ENCODE data around the gene PUM2.

Gene PUM2

GRCh38 chr2:20366672-20367116 is 16.1 kb upstream of the PUM2 start:
- Histone ChIP-seq H3K27me3 (ENCODE audit: low read depth, low read length) (no peaks in the 10 kb centered on the region; the same call in 1 of the 2 replicates), H3K4me1 (ENCODE audit: low read length) (peaks cover 24% of the 10 kb centered on the region), H3K79me2 (ENCODE audit: low read length) (no peaks in the 10 kb centered on the region), H4K20me1 (ENCODE audit: insufficient read depth, low read length) (no peaks in the 10 kb centered on the region), H3K4me3 (ENCODE audit: low read length) (no peak overlapping the region), H3K9ac (ENCODE audit: low read length) (no peak overlapping the region), H3K27ac (ENCODE audit: low read length) (no peak overlapping the region), H3K4me2 (ENCODE audit: low read length) (no peak overlapping the region), H3K9me3 (ENCODE audit: insufficient read depth, low read length) (peaks cover 12% of the 10 kb centered on the region; the same call in 1 of the 2 replicates), H3K36me3 (replicated peaks; ENCODE audit: low read depth, low read length) (peaks cover 9% of the 10 kb centered on the region), H2AFZ (ENCODE audit: low read depth, low read length) (no peak overlapping the region)
- TF ChIP-seq CTCF (IDR thresholded peaks at IDR 0.05; ENCODE audit: low read depth, low read length) (no peak), EZH2phosphoT487 (IDR thresholded peaks at IDR 0.05; ENCODE audit: low read depth) (no peak)

GRCh38 chr2:20365249-20365817 is 14.7 kb upstream of the PUM2 start:
- peak overlapping the region; percentile 45 for H3K4me3 ChIP-seq (ENCODE audit: low read length)
- peak overlapping the region; percentile 71 for H3K4me2 ChIP-seq (ENCODE audit: low read length)
- H2AFZ ChIP-seq (ENCODE audit: low read depth, low read length): no peak overlapping the region

GRCh38 chr2:20363578-20363977 is 12.9 kb upstream of the PUM2 start:
- no peak overlapping the region for H3K27ac ChIP-seq (ENCODE audit: low read length)
- H3K9ac ChIP-seq (ENCODE audit: low read length): no peak overlapping the region
- H3K79me2 ChIP-seq (ENCODE audit: low read length): no peaks in the 10 kb centered on the region
- H4K20me1 ChIP-seq (ENCODE audit: insufficient read depth, low read length): no peaks in the 10 kb centered on the region
- H3K4me1 ChIP-seq (ENCODE audit: low read length): peaks cover 24% of the 10 kb centered on the region
- no peaks in the 10 kb centered on the region; the same call in 1 of the 2 replicates for H3K27me3 ChIP-seq (ENCODE audit: low read depth, low read length)
- H3K9me3 ChIP-seq (ENCODE audit: insufficient read depth, low read length): peaks cover 6% of the 10 kb centered on the region; the same call in 1 of the 2 replicates
- TF ChIP-seq EZH2phosphoT487 (IDR thresholded peaks at IDR 0.05; ENCODE audit: low read depth): no peak
- no peak overlapping the region for H3K4me3 ChIP-seq (ENCODE audit: low read length)
- H3K36me3 ChIP-seq (replicated peaks; ENCODE audit: low read depth, low read length): peaks cover 9% of the 10 kb centered on the region
- H3K4me2 ChIP-seq (ENCODE audit: low read length): no peak overlapping the region
- no peak overlapping the region for H2AFZ ChIP-seq (ENCODE audit: low read depth, low read length)

More at GRCh38 chr2:20365249-20365817, 14.7 kb upstream of the PUM2 start:
- peaks cover 24% of the 10 kb centered on the region for H3K4me1 ChIP-seq (ENCODE audit: low read length)
- H3K9me3 ChIP-seq (ENCODE audit: insufficient read depth, low read length): peaks cover 12% of the 10 kb centered on the region; the same call in 1 of the 2 replicates
- H3K9ac ChIP-seq (ENCODE audit: low read length): peak overlapping the region; percentile 20; the same call in 1 of the 2 replicates
- no peaks in the 10 kb centered on the region for H3K79me2 ChIP-seq (ENCODE audit: low read length)
- no peaks in the 10 kb centered on the region; the same call in 1 of the 2 replicates for H3K27me3 ChIP-seq (ENCODE audit: low read depth, low read length)
- H4K20me1 ChIP-seq (ENCODE audit: insufficient read depth, low read length): no peaks in the 10 kb centered on the region
- TF ChIP-seq CTCF (IDR thresholded peaks at IDR 0.05; ENCODE audit: low read depth, low read length) (no peak), EZH2phosphoT487 (IDR thresholded peaks at IDR 0.05; ENCODE audit: low read depth) (no peak)
- H3K27ac ChIP-seq (ENCODE audit: low read length): peak overlapping the region; percentile 76
- H3K36me3 ChIP-seq (replicated peaks; ENCODE audit: low read depth, low read length): peaks cover 9% of the 10 kb centered on the region

GRCh38 chr2:20362701-20363435 is 12.2 kb upstream of the PUM2 start:
- H3K27me3 ChIP-seq (ENCODE audit: low read depth, low read length): no peaks in the 10 kb centered on the region; the same call in 1 of the 2 replicates
- H3K4me1 ChIP-seq (ENCODE audit: low read length): peaks cover 24% of the 10 kb centered on the region
- peaks cover 9% of the 10 kb centered on the region for H3K36me3 ChIP-seq (replicated peaks; ENCODE audit: low read depth, low read length)
- TF ChIP-seq EZH2phosphoT487 (IDR thresholded peaks at IDR 0.05; ENCODE audit: low read depth): no peak
- no peak for TF ChIP-seq CTCF (IDR thresholded peaks at IDR 0.05; ENCODE audit: low read depth, low read length)
- H3K79me2 ChIP-seq (ENCODE audit: low read length): no peaks in the 10 kb centered on the region
- no peak overlapping the region for H3K4me2 ChIP-seq (ENCODE audit: low read length)
- H4K20me1 ChIP-seq (ENCODE audit: insufficient read depth, low read length): no peaks in the 10 kb centered on the region
- H2AFZ ChIP-seq (ENCODE audit: low read depth, low read length): no peak overlapping the region
- H3K9me3 ChIP-seq (ENCODE audit: insufficient read depth, low read length): peaks cover 6% of the 10 kb centered on the region; the same call in 1 of the 2 replicates
- no peak overlapping the region for H3K4me3 ChIP-seq (ENCODE audit: low read length)
- H3K9ac ChIP-seq (ENCODE audit: low read length): no peak overlapping the region
- H3K27ac ChIP-seq (ENCODE audit: low read length): no peak overlapping the region

All from OCI-LY3 (cell line).